HuH-7 (cell line): ENCODE results near the gene CSTPP1.
A peak's percentile ranks its signal among the peaks of the same experiment; 100 is the strongest.
"Not testable (repeated sequence)": the region's sequence is repeated elsewhere in the genome, so short reads cannot be mapped to it uniquely, and the experiment has no call there.

ENCODE experiments used
- DNase-seq: peaks from one replicate; pipeline ENCODE4 v3.0.0; 2011; ENCODE audit warnings: low spot score

CSTPP1 gene

GRCh38 chr11:46991391-46991790 lies 54.8 kb downstream of the CSTPP1 start:
- DNase-seq = no peak

- not testable (repeated sequence) for DNase-seq
Measured at GRCh38 chr11:46992386-46992785, 55.8 kb downstream of the CSTPP1 start.

- DNase-seq = not testable (repeated sequence)
Measured at GRCh38 chr11:46997796-46998195, 61.2 kb downstream of the CSTPP1 start.

- no peak for DNase-seq
Measured at GRCh38 chr11:46999217-46999616, 62.7 kb downstream of the CSTPP1 start.

GRCh38 chr11:47000033-47000432 lies 63.5 kb downstream of the CSTPP1 start:
- DNase-seq = no peak

- no peak for DNase-seq
Measured at GRCh38 chr11:47001781-47002181, 65.2 kb downstream of the CSTPP1 start.

- no peak for DNase-seq
Measured at GRCh38 chr11:47002390-47002789, 65.8 kb downstream of the CSTPP1 start.

GRCh38 chr11:47003180-47003877 lies 66.8 kb downstream of the CSTPP1 start:
- no peak for DNase-seq

- peak; percentile 72 for DNase-seq
Measured at GRCh38 chr11:47004595-47005033, 68.1 kb downstream of the CSTPP1 start.

GRCh38 chr11:47005441-47005840 lies 68.9 kb downstream of the CSTPP1 start:
- peak; percentile 20 for DNase-seq

- no peak for DNase-seq
Measured at GRCh38 chr11:47007579-47007978, 71.0 kb downstream of the CSTPP1 start.

- DNase-seq = no peak
Measured at GRCh38 chr11:47010179-47010578, 73.6 kb downstream of the CSTPP1 start.

- no peak for DNase-seq
Measured at GRCh38 chr11:47014097-47014496, 77.5 kb downstream of the CSTPP1 start.

GRCh38 chr11:47018637-47019036 lies 82.1 kb downstream of the CSTPP1 start:
- no peak for DNase-seq

GRCh38 chr11:47020793-47021526 lies 84.4 kb downstream of the CSTPP1 start:
- DNase-seq = no peak

GRCh38 chr11:47021527-47021818 lies 84.9 kb downstream of the CSTPP1 start:
- DNase-seq = no peak

GRCh38 chr11:47021965-47022364 lies 85.4 kb downstream of the CSTPP1 start:
- DNase-seq = no peak

- no peak for DNase-seq
Measured at GRCh38 chr11:47028195-47029093, 91.9 kb downstream of the CSTPP1 start.

- no peak for DNase-seq
Measured at GRCh38 chr11:47033439-47033838, 96.9 kb downstream of the CSTPP1 start.

GRCh38 chr11:47034091-47034490 lies 97.5 kb downstream of the CSTPP1 start:
- DNase-seq = no peak

GRCh38 chr11:47035108-47035507 lies 98.5 kb downstream of the CSTPP1 start:
- DNase-seq = no peak

- DNase-seq = no peak
Measured at GRCh38 chr11:47044119-47044518, 107.6 kb downstream of the CSTPP1 start.

GRCh38 chr11:47047972-47048371 lies 111.4 kb downstream of the CSTPP1 start:
- DNase-seq = no peak
